Erythroblast (primary cell): Measurements from ENCODE around the gene ERCC1.
A peak's percentile ranks its signal among the peaks of the same experiment; 100 is the strongest.

Experiments used
- DNase-seq, 2 experiments: peaks; one replicate each; lab custom pipeline; 2025; lab: John Stamatoyannopoulos, UW
- GATA1 ChIP-seq: IDR thresholded peaks from 2 replicates; pipeline ENCODE4 v1.6.1; 2011; ENCODE audit warnings: low read depth, mild to moderate bottlenecking, control low read depth, low read length, moderate library complexity
- POLR2A ChIP-seq: IDR thresholded peaks from 2 replicates; pipeline ENCODE4 v1.6.1; 2011; ENCODE audit warnings: mild to moderate bottlenecking, low read length

The ERCC1 gene

GRCh38 chr19:45423589-45424190 lies at the start of gene ERCC1:
Gene ERCC1, minus strand, starts transcription at chr19:45423917. Its CDS starts 543 bp downstream, at chr19:45423374.
- DNase-seq = peak; percentile 96 to 97
- no peak for TF ChIP-seq GATA1
- peak; percentile 95 for TF ChIP-seq POLR2A

- TF ChIP-seq GATA1 = no peak
- TF ChIP-seq POLR2A = no peak
Observed at GRCh38 chr19:45473367-45473681, 49.6 kb upstream of the ERCC1 start.

DNA sequence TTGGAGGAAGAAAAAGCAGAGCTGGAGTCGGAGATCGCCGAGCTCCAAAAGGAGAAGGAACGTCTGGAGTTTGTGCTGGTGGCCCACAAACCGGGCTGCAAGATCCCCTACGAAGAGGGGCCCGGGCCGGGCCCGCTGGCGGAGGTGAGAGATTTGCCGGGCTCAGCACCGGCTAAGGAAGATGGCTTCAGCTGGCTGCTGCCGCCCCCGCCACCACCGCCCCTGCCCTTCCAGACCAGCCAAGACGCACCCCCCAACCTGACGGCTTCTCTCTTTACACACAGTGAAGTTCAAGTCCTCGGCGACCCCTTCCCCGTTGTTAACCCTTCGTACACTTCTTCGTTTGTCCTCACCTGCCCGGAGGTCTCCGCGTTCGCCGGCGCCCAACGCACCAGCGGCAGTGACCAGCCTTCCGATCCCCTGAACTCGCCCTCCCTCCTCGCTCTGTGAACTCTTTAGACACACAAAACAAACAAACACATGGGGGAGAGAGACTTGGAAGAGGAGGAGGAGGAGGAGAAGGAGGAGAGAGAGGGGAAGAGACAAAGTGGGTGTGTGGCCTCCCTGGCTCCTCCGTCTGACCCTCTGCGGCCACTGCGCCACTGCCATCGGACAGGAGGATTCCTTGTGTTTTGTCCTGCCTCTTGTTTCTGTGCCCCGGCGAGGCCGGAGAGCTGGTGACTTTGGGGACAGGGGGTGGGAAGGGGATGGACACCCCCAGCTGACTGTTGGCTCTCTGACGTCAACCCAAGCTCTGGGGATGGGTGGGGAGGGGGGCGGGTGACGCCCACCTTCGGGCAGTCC lies 49.0 kb upstream of the ERCC1 start:
- TF ChIP-seq GATA1 (no peak), POLR2A (no peak)
- DNase-seq = no peak

More at GRCh38 chr19:45473367-45473681, 49.6 kb upstream of the ERCC1 start:
- no peak for DNase-seq

- no peak for TF ChIP-seq POLR2A
- TF ChIP-seq GATA1 = no peak
- DNase-seq = no peak
Observed at GRCh38 chr19:45471931-45472562, 48.3 kb upstream of the ERCC1 start.

DNA sequence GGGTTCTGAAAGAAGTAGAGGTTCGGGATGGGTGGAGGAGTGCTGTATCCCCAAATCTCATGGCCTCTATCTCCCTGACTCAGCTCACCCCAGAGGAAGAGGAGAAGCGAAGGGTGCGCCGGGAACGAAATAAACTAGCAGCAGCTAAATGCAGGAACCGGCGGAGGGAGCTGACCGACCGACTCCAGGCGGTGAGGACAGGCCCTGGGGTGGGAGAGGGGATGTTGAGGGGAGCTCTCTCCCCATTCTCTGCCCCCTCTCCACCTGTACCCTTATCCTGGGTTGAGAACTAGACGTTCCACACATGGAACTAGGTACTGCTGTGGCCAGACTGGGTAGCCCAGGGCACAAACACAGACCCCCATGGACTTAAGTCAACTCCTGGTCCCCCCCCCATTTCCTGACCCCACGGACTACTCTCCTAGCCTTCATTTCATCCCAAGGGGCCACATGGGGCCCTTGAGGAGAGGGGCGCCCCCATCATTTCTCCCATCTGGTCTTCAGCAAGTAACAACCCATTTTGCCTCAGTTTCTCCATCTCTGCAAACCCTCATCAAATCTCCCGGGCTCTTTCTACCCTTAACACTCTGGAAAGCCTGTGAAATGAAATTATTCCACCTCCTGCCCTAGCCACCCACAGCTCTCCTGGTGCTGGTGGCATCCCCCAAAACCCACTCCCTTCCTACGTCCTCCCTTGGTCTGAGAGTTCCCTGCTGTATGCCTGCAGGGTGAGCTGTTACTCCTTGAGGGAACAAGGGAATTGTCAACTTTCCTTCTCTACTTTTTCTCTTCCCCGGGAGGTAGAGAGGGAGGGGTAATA lies 47.6 kb upstream of the ERCC1 start:
- DNase-seq = no peak
- TF ChIP-seq GATA1 (no peak), POLR2A (no peak)

GRCh38 chr19:45470762-45471081 lies 47.0 kb upstream of the ERCC1 start:
- no peak for TF ChIP-seq GATA1
- no peak for TF ChIP-seq POLR2A
- no peak for DNase-seq

- TF ChIP-seq POLR2A (no peak), GATA1 (no peak)
- no peak for DNase-seq
Observed at GRCh38 chr19:45469945-45470761, 46.4 kb upstream of the ERCC1 start.

DNA sequence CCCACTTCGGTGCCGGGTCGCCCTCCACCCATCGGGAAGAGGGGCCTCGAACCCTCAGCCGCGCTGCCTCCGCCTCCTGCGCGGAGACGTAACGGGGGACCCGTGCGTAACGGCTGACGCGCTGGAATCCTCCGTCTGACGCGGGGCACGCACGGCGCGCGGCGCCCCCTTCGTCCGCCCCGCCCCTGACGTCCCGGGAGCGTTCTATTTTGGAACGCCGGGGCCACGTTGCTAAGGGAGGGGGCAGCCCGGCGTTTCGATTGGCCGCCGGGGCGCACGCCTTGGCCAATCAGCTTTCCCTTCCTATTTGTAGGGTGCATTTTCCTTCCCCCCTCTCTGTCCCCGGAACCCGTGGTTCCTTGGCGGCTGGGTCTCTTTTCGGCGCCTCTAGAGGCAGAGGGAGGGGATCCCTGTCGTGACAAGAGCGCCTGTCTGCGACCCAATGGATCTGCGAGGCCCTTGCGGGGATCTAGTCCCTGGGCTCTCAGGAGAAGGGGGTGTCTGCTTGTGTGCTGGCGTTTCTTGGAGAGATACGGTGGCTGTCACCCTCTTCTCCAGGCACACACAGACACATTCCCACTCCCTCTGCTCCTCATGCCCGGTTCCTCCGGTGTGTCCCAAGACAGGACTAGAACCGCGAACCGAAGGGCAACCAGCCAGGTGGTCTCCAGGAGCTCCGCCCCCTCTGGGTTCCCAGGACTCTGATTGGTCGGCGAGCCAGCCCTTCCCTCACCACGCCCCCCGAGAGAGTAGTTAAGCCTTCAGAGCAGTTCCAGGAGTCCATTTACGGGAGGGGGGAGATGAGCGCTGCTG lies 45.6 kb upstream of the ERCC1 start:
- TF ChIP-seq GATA1 (no peak), POLR2A (peak; percentile 94)

GRCh38 chr19:45468803-45469131 lies 45.0 kb upstream of the ERCC1 start:
- no peak for TF ChIP-seq POLR2A
- no peak for TF ChIP-seq GATA1
- DNase-seq = peak; percentile 79 to 84

More for the DNA sequence above, 45.6 kb upstream of the ERCC1 start:
- DNase-seq = peak; percentile 96

GRCh38 chr19:45468159-45468651 lies 44.5 kb upstream of the ERCC1 start:
- TF ChIP-seq GATA1 = no peak
- TF ChIP-seq POLR2A = peak; percentile 72
- DNase-seq = peak; percentile 73 to 81

DNA sequence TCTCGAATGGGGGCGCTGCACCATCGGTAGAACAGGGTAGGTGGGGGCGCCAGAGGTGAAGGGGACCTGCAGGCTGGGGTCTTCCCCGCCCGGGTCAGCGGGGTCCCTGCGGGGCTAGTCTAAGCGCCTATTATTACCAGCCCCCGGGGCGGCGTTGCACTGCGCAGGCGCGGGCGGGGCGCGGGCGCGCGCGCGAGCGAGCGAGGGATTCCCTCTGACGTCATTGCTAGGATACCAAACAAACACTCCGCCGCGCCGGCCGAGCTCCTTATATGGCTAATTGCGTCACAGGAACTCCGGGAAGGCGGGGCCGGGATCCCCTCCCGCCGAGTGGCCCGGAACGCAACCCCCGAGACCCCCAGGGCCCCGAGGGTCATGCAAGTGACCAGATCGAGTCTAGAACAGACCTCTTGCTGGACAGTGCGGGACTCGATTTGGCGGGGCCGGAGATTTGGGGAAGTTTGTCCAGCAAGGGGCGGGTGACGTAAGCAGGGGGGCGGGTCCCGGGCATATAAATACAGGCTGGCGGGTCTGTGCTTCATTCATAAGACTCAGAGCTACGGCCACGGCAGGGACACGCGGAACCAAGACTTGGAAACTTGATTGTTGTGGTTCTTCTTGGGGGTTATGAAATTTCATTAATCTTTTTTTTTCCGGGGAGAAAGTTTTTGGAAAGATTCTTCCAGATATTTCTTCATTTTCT lies 43.9 kb upstream of the ERCC1 start, which contains the start of gene FOSB:
Gene FOSB (plus strand): TSS at position 541 of the 703 bp plus-strand sequence. CDS start 591 bp downstream, outside the sequence.
- DNase-seq = peak; percentile 95 to 98
- TF ChIP-seq POLR2A (peak; percentile 90), GATA1 (no peak)

- DNase-seq = peak in 1 of 2 experiments; percentile 68
- TF ChIP-seq POLR2A (no peak), GATA1 (no peak)
Observed at GRCh38 chr19:45467115-45467455, 43.4 kb upstream of the ERCC1 start.
